GM12878 (cell line): ENCODE data around the gene C21orf58.

ENCODE experiments used
- BCL11A ChIP-seq: IDR thresholded peaks from 2 replicates; pipeline ENCODE4 v1.6.1; 2011; ENCODE audit warnings: low read depth, low read length
- CHD1 ChIP-seq: IDR thresholded peaks from 2 replicates; pipeline ENCODE4 v1.6.1; 2012; ENCODE audit warnings: low read depth, low read length, improper control_type of control experiment
- CTCF ChIP-seq, 3 experiments: IDR thresholded peaks in 2 of 3; conservative IDR thresholded peaks in 1 of 3; 2 replicates each; pipeline ENCODE4 v1.5.1; 2011; ENCODE audit warnings: low read depth in 3 of 3, low read length in 3 of 3, mild to moderate bottlenecking in 3 of 3, control low read depth in 2 of 3, moderate library complexity in 2 of 3, inconsistent platforms in 1 of 3, mixed read lengths in 1 of 3; ENCODE audit not compliant: control insufficient read depth in 2 of 3, insufficient read depth in 1 of 3; ENCODE audit errors: extremely low read depth in 1 of 3
- E2F4 ChIP-seq: IDR thresholded peaks from 2 replicates; pipeline ENCODE4 v1.6.1; 2012; ENCODE audit warnings: low read depth, low read length, improper control_type of control experiment
- EP300 ChIP-seq, 2 experiments: fragments of 150-350 bp in 1 of 2; IDR thresholded peaks; 2 replicates each; pipeline ENCODE4 v1.6.1; 2011 to 2012; ENCODE audit warnings: low read depth in 2 of 2, low read length in 2 of 2, borderline replicate concordance in 1 of 2, improper control_type of control experiment in 1 of 2, inconsistent platforms in 1 of 2; ENCODE audit not compliant: control insufficient read depth in 1 of 2
- ETV6 ChIP-seq, 2 experiments: fragments of 450-650 bp in 1 of 2; IDR thresholded peaks in 1 of 2; conservative IDR thresholded peaks in 1 of 2; 2 replicates each; pipeline ENCODE4 v1.6.1; 2014; ENCODE audit warnings: antibody characterized with exemption in 1 of 2, borderline replicate concordance in 1 of 2, low read depth in 1 of 2, mild to moderate bottlenecking in 1 of 2, moderate library complexity in 1 of 2
- EZH2 ChIP-seq: IDR thresholded peaks from 2 replicates; pipeline ENCODE4 v1.6.1; 2012; ENCODE audit warnings: low read depth, mild to moderate bottlenecking, control low read depth, inconsistent platforms, low read length, borderline replicate concordance; ENCODE audit not compliant: control insufficient read depth
- HCFC1 ChIP-seq: fragments of 150-350 bp; IDR thresholded peaks from 2 replicates; pipeline ENCODE4 v1.6.1; 2014; ENCODE audit warnings: low read length
- NR2C2 ChIP-seq: IDR thresholded peaks from 2 replicates; pipeline ENCODE4 v1.6.1; 2011; ENCODE audit warnings: borderline replicate concordance, low read depth; ENCODE audit not compliant: control insufficient read depth, insufficient read length
- POLR2A ChIP-seq: IDR thresholded peaks from 2 replicates; pipeline ENCODE4 v1.6.1; 2011; ENCODE audit warnings: low read depth, mild to moderate bottlenecking, low read length
- POLR2AphosphoS5 ChIP-seq: IDR thresholded peaks from 2 replicates; pipeline ENCODE4 v1.6.1; 2011; ENCODE audit warnings: mild to moderate bottlenecking, low read length, inconsistent platforms

- no peak for TF ChIP-seq E2F4
- TF ChIP-seq NR2C2, result no peak
- TF ChIP-seq CTCF (IDR thresholded peaks at IDR 0.05 in 2 of 3, conservative IDR thresholded peaks at IDR 0.05 in 1 of 3; ENCODE audit: control insufficient read depth in 2 of 3, extremely low read depth in 1 of 3, insufficient read depth in 1 of 3, low read depth in 3 of 3, low read length in 3 of 3), result no peak
- no peak for TF ChIP-seq ETV6 (conservative IDR thresholded peaks at IDR 0.05 in 1 of 2, IDR thresholded peaks at IDR 0.05 in 1 of 2; ENCODE audit: borderline replicate concordance in 1 of 2, low read depth in 1 of 2)
- no peak for TF ChIP-seq HCFC1
- TF ChIP-seq EZH2, result no peak
- no peak for TF ChIP-seq EP300 (IDR thresholded peaks at IDR 0.05; ENCODE audit: borderline replicate concordance in 1 of 2, control insufficient read depth in 1 of 2, low read depth in 2 of 2, low read length in 2 of 2)
- no peak for TF ChIP-seq CHD1
- TF ChIP-seq POLR2AphosphoS5, result no peak
- TF ChIP-seq BCL11A, result no peak
- TF ChIP-seq POLR2A, result no peak
Observed at GRCh38 chr21:46356005-46356338, 32.3 kb upstream of the C21orf58 start.
